Stimulated activated naive CD8-positive, alpha-beta T cell treated with anti-CD3 and anti-CD28 coated beads, Interleukin-15, Interleukin-2, amounts not matched to agents 100 U/mL and 50 U/mL, for 24 hours (primary cell): ENCODE measurements around the gene DSCAM.

Source experiments
- ATAC-seq: fragments of 150-1000 bp; cut with Tn5 transposase; one replicate; pipeline ENCODE4 v1.10.0; 2021
- DNase-seq: peaks from one replicate; pipeline ENCODE4 v3.0.0; 2021

The DSCAM gene

DNA sequence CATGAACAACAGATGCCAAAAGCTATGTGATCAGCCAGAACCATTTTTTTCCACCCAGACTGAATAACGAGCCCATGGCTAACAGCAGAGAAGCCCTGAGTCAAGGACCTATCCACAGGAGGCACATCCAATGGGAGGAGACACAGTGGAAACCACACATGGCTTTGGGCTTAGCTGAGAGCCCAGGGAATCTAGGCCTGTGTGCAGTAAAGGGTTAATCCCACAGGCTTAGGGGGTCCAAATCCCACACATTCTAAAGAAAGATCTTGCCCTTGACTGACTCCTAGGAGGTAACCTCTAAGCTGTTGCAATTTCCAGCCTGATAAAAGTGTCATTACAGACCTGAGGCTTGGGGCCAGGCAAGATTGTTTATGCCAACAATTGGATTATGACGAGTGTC is 194.5 kb downstream of the DSCAM start:
- no peak for ATAC-seq
- DNase-seq, result no peak

DNA sequence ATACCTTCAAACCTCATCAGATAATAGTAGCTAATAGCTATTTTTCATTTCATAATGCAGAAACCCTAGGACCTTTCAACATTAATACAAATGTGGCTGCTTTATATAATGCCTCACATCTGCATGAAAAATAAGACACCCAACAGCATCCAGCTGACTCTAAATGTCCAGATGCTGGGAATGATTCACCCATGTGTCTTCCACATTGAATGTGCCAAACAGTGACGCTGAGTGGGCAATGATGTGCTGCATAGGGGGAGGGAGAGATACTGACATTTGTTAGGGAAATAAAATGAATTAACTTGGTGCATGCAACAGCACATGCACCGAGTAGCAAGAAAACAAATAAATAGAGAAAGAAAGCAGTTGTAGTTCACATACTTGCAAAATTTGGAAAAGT is 199.3 kb downstream of the DSCAM start:
- ATAC-seq, result no peak
- DNase-seq, result no peak

DNA sequence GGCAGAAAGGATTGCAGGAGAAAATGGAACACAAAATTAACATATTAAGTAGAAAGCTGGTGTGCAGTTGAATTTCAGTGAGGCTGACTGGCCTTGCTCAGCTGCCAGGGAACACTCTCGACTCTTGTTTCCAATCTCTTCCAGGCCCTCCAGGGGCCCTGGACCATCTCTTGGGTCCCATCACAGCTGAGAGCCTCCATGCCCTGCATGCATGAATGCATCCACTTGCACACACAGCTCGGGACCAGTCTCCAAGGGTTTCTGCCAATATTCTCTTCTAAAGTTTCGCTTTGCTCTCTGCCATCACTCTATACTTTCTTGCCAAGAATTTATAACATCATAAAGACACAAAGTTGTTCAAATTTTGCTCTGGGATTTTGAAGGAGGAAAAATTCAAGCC is 200.3 kb downstream of the DSCAM start:
- DNase-seq, result no peak
- no peak for ATAC-seq

DNA sequence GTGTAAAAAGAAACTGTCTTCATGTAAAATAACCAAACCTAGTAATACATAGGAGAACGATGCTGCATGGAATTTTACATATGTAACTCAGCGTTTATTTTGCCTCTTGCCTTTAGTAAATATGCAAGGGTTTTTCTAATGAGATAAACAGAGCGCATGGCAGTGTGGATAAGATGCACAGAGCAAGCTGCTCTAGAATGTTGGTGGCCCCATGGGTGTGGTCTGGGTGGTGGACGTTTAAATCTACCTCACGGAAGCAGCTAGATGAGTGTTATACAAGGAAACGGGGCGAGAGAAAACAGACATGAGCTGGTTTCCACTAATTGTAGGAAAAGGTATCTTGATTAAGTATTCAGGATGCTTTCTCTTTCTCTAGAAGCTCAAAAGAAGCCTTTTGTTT is 205.9 kb downstream of the DSCAM start:
- ATAC-seq (no peak), DNase-seq (no peak)

DNA sequence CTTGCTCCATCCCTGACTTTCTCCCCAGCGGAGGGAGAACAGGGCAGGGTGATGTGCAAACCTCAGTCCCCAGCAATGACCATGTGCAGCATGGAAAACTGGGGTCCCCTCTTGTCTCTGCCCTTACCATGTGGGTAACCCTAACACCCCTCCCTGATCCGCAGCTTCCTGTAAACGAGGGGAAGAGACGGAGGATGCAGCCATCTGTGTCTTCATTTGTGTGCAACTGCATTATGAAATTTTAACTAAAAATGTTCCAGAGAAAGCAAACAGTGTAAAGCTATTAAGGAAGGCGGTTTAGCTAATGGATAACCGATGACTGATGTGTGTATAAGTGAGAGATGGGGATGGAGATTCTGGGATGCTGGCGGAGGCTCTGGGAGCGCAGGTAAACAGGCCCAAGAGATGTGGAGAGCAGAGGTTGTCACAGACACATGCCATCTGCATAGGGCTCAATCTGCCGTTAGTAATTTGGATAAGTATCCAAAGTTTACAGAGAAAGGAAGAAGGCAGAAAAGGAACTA is 206.6 kb downstream of the DSCAM start:
- no peak for ATAC-seq

DNA sequence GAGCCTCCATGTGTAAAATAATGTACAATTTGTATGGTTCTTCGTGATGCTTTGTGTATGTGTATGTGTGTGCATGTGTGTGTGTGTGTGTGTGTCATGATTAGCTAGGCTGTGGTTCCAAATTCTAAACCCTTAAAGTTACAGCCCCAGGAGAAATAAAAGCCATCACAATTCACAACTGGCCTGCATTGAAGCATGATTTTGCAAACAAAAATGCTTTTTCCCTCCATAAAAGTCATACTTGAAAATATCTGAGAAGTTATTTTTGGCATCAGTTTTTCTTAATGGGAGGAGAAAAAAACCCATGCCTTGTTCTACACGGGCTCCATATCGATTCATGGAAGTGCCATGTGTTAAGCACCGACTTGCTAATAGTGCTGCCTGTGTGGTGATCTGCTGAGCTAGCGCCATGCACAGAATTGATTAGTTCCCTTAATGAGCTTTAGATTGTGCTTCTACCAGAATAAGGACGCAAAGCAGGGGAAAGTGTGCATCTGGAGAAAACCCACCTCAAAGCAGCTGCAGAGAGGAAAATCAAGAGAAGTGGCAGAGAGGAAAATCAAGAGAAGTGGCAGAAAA is 207.3 kb downstream of the DSCAM start:
- ATAC-seq, result no peak
- DNase-seq, result no peak

More for the DNA sequence above, 206.6 kb downstream of the DSCAM start:
- DNase-seq, result no peak

DNA sequence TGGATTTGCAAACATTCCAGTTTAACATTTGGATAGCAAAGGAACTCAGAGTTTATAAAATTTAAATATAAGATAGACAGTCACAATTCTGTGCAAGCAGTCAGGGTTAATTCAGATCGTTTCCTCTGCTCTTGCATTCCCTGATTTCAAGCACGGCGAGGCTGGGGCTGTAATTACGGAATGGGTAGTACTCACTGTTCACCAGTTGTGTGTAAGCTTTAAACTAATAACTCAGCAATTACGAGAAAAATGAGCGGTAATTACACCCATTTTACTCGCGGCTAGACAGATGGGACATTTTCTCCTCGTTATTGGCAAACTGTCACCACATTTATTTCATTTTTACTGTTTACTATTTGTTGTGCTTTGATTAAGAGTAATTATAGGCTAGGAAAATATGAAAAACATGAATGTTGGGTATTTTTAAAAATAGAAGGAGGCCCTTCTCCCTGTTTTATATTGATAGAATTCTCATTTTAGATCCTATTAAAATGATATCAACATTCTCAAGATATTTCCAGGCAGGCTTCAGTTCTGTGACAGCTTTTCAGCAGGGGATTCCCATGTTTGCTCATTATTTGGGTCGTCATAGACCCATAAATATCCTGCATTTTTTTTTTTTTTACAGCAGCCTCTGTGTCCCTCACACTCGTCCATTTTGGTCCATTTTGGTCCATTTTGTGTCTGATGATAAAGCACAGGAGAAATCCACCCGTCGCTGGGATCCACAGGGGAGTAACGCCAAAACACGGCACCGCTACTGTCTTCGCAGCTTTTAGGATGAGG is 208.3 kb downstream of the DSCAM start:
- ATAC-seq (no peak), DNase-seq (no peak)

DNA sequence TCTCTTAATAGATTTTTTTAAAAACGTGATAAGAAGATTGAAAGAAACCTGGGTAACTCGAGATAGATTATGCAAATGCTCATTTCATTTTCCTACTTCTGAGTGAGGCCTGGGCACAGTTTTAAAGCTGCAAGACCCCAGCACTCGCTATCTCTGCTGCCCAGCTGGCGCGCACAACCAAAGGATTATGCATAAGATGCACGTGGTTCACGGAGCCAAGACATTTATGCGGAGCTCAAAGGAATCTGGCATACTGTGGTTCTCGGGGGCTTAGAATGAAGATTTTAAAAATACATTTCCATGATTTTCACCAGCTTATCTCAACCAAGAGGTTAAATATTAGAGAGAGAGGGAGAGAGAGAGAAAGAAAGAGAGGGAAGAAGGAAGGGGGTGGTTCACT is 210.9 kb downstream of the DSCAM start:
- no peak for DNase-seq
- no peak for ATAC-seq

DNA sequence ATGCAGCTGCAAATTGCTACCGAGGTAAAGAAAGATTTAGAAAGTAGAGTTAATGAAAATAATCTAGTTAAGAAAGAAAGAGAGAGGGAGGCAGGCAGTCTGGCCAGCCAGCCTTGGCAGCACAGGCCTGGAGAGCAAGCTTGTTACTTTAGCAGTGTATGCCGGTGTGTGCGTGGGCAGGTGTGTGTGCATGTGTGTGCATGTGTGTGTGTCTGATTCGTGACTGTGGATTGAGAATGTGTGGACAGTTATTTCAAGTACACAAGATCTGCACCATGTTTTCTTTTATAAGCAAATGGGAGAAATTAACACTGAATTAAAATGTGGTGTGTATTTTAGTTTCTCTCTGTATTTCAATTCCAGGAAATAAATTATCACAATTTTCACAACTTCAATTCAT is 211.6 kb downstream of the DSCAM start:
- ATAC-seq (no peak), DNase-seq (no peak)

DNA sequence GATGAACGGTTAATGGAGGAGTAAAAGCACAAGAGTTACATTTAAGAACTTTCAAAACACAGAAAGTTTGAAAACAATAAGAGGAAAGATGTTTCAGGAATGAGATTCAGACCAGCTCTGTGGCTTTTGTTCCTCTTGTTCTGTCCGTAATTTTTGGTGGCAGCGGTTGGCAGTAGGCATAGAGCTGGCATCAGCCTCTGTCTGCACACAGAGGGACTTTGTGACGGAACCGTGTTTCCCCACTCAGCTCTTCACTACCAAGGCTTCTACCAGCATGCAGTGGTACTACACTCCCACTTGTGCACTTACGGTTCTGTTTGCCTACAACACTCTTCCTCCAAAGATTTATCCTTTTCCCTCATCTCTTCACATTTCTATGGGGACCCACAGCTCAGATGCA is 212.8 kb downstream of the DSCAM start:
- DNase-seq (no peak), ATAC-seq (no peak)

DNA sequence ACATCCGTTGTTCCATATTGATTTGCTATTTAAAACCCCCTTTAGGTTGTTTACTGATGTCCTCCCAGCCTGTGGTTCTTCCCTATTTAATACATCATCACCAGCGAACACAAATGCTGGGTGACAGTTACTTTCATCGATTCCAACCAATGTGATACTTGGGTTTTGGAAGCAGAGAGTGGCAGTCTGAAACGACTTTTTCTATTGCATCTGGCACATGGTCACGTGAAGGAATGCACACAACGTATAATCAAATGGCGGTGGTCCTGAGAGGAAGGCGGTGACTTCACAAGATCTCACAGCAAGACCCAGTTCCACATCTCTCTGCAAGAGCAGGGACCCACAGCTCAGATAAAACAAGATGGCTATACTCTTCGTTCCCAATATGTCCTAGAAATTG is 213.9 kb downstream of the DSCAM start:
- DNase-seq (no peak), ATAC-seq (no peak)

DNA sequence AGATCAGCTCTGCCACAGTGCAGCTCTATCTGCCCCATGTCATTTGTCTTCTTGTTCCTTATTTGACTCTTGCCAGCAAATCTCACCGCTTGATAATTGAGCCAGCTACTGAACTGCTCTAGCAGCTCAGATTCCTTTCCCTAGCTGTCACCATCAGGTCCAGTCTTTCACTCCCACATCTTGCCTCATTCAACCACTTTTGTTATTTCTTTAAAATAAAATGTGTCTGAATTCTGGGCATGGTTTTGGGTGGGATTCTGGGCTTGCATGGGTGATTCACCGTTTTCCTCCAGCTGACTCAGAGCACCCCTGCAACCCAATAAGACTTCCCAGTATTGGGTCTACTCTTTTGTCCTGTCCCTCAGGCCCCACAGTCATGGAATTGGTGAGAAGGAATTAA is 215.7 kb downstream of the DSCAM start:
- ATAC-seq (no peak), DNase-seq (no peak)

DNA sequence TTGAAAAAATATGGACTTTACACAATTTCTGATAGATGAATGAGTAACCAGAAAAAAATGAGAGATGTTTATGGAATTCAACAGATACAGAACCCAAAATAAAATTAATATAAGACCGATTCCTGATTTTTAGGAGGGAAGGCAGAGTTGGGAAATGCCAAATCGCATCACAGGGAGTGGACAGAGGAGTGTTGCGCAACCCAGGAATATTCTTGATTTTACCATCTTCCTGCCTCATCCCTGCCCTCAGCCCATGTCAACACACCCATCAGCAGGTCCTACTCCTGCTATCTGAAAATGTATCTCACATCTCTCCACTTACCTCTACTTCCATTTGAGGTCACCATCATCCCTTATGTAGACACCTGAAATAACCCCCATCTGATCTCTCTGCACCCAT is 221.0 kb downstream of the DSCAM start:
- no peak for DNase-seq
- no peak for ATAC-seq

DNA sequence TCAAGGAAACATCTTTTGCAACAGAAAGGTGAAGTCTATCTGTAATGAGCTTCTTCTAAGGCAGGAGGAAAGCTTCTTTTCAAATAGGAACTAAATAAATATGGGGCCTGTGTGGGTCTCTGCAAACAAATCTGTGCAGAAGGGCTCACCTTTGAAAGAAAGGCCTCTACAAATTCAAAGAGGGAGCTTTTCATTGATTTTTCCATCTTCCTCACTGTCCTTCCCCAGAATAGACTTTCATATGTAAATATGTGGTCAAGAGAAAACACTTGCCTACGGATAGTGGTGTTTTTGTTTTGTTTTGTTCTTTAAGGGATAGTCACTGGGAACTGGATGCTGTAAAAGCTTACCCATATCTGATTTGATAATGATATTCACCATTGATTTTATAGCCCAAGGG is 223.4 kb downstream of the DSCAM start:
- ATAC-seq (no peak), DNase-seq (no peak)

DNA sequence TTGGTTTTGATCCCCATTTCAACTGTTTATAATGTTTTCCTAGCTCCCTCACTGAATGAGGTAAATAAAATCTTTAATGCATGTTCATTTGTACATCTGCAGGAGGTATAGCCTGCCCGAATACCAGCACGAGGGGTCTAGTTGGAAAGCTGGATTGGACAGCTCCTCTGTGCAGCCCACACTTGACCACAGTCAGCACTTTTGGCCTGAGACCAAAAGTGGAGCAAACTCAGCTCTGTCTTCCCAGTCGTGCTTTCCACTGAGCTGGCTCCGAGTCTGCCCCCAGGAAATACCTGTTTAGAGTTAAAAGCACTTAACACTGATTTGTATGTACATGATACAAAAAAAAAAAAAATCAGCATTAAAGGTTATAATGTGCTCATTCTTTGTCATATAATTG is 224.4 kb downstream of the DSCAM start:
- DNase-seq, result no peak

DNA sequence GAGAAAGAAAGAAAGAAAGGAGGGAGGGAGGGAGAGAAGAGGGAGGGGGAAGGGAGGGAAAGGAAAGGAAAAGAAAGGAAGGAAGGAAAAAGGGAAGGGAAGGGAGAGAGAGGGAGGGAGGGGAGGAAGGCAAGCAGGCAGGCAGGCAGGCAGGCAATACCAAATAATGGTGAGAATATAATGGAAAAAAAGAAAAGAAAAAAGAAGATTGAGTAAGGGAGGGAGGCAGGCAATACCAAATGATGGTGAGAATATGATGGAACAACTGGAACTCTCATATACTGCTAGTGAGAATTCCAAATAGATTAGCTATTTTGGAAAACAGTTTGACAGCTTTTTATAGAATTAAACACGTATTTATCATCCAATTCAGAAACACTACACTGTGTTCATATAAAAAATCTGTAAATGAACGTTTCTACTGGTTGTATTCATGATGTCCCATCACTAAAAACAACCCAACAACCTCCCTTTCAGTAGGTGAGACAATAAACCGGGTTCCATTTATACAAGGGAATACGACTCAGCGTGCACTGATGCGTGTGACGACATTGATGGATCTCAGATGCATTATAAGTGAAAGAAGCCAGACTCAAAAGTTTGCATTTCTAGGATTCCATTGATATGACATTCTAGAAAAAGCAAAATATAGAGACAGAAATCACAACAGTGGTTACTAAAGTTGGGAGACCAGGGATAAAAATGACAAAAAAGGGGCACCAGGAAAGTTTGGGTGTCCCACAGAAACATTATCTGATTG is 226.4 kb downstream of the DSCAM start:
- ATAC-seq, result no peak
- DNase-seq, result no peak

More for the DNA sequence above, 224.4 kb downstream of the DSCAM start:
- ATAC-seq, result no peak

DNA sequence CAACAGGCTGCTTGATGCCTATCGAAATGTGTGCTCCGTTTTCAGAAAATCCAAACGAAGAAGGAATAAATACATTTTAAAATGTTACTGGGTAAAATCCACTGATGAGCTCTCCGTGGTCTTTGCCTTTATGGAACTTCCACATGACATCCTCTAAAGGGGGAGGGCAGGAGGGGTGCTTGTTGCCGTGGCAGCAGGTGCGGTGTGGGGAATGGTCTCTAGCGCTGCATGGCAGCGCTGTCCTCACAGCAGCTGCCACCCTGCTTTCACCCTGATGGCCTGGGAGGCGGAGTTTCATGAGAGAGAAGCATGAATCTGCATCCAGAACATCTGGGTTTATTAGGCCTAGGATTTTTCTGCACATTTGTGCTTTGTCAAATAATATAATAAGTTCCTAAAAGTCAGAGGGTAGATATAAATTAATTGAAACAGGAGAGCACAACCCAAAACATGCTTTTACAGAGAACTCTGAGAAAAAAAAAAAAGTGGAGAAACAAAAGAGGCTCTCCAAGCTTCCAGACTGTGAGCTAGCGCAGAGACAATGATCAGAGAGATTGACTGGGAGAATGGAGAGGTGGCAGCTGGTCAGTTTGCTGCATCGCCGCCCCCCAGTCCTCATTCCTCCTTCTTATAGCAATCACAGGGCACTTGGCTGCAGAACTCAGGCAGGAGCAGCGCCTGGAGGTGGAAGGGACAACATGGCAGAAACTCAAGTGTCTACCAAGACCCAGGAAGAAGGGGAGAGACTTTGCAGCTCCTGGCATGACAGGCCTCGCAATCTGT is 228.6 kb downstream of the DSCAM start:
- ATAC-seq (no peak), DNase-seq (no peak)

DNA sequence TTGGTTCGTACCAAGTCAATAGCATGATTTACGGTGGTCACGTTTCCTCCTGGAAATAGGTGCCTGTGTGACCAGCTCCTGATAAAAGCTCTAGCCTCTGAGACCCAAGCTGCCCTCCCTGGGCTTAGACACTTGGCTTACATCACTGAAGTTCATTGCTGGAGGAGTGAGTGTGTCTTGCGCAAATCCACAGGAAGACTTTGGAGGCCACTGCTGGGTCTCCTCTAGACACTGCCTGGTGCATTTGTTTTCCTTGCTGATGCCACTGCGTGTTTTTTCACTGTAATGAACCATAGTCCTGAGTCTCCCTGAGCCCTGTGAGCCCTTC is 230.6 kb downstream of the DSCAM start:
- ATAC-seq (no peak), DNase-seq (no peak)

DNA sequence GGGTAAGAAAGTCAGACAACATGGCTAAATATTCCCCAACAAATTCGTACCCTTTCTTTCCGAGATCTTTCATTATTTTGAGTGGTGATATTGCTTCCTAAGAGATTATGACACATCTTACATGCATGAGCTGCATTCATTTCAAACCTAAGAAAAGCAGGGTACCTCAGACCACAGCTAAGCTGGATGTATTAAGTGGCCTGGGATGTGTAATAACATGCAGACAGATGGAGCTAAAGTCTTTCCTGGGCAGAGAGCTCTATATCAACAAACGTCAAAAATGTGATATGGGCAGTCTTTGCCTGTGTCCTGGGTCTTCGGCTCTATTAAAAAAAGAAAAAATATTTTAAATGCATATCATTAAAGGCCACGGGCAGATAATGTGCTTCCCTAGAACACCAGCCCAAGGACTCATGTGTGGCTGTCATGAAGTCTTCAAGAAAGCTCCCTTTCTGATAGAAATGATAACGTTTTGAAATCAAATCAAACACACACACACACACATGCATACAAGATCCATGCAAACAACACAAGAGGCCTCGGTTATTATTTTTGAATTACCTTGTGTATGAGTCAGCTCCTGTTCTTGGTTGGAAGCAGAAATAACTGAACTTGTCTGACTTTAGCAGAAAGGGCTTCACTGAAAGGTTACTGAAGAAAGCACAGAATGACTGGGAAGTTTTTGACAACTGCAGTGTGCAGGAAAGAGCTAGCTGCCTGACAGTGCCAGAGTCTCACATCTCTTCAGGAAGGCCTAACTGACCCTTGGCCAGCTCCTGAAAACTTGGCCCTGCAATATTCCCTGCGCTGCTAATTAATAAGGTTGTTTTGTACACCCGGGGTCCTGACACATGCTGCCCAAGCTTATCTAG is 231.2 kb downstream of the DSCAM start:
- no peak for DNase-seq
- no peak for ATAC-seq

DNA sequence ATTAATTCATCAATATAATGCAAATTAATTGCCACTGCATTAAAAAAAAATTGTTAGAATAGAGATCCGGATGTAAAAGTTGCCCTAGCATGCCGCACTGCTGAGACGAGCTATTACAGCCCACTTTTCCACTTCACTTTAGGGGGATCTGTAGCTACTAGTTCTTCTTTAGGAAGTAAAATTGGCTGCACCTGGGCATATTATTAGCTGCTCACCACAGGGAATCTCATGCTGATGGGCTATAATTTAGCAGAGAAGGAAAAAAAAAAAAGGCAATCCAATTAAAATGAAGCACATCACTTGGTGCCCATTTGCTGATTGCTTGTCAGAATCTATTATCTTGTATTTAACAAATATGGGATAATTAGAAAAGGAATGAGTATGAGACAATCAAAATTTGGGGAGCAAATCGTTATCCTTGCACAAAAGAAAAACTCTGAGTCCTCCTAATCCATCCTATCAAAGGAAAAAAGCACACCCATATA is 233.4 kb downstream of the DSCAM start:
- ATAC-seq (no peak), DNase-seq (no peak)

DNA sequence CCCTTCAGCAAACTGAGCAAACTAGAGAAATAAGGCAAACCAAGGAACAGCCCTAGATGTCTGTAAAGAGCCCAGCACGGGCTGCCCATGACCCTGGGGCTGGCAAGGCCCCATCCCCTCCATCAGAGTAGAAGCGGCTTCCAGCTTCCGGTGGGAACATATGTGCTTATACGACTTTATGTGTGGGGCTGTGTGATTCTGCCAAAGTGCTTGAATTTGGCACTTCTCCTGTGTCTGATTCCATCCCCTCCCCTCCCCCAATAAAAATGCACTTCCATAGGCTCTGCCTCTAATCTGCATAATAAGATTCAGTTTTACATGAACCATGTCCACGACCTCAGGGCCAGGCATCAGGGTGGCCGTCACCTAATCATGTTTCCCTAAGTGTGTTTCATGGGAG is 236.6 kb downstream of the DSCAM start:
- ATAC-seq (no peak), DNase-seq (no peak)
